Activated CD4-positive, alpha-beta T cell treated with anti-CD3 and anti-CD28 coated beads for 24 hours (primary cell): ENCODE measurements around the gene CFAP46.
"Not testable (repeated sequence)": the region's sequence is repeated elsewhere in the genome, so short reads cannot be mapped to it uniquely, and the experiment has no call there.

Source experiments
- DNase-seq, 2 donors: peaks; one replicate each; pipeline ENCODE4 v3.0.0-alpha.2; 2020; ENCODE audit warnings: low read depth in 2 of 2

CFAP46 gene

DNA sequence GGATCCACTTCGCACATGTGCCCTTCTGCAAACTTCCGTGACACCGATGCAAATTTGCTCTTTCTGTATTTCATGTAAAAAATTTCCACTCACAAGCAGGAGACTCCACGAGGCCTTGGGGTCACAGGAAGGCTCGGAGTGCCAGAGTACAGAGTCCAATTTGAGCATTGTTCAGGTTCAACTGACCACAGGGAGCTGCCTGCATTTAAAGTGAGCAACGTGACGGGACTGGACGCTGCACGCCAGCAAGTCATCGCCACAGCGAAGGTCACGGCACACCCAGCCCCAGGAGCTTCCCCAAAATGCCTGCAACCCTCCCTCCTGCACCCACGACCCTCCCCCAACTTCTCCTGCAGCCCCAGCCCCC, 115.0 kb downstream of the CFAP46 start:
- no peak for DNase-seq

DNA sequence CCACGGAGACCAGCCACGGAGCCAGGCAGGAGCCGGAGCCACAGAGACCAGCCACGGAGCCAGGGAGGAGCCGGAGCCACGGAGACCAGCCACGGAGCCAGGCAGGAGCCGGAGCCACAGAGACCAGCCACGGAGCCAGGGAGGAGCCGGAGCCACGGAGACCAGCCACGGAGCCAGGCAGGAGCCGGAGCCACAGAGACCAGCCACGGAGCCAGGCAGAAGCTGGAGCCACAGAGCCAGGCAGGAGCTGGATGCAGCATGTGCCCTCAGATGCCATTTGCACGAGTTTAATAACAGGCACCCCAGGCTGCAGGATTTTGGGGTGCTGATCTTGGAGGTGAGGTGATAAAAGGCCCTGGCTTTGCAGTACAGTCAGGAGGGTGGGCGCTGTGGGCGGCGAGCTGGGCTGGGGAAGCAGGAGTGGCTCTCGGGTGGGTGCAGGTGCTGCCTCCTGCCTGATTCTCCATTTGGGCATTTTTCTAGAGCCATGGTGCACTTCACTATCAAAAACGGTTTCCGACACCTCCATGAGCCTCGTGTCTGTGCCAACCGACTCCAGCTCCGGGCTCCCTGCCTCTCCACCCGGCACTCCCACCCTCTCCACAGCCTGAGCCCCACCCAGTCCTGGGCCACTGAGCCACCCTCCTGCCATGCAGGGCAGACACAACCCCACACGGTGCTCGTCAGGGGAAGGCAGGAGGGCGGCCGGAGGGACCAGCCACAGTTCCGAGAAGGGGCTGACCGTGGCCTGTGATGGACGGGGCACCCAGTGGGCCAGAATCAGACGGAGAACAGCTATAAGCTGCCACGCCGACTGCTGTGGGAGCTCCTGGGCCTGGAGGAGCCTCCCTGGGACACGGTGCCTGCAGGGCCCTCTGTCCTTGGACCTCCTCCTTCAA, 115.6 kb downstream of the CFAP46 start:
- no peak for DNase-seq

DNA sequence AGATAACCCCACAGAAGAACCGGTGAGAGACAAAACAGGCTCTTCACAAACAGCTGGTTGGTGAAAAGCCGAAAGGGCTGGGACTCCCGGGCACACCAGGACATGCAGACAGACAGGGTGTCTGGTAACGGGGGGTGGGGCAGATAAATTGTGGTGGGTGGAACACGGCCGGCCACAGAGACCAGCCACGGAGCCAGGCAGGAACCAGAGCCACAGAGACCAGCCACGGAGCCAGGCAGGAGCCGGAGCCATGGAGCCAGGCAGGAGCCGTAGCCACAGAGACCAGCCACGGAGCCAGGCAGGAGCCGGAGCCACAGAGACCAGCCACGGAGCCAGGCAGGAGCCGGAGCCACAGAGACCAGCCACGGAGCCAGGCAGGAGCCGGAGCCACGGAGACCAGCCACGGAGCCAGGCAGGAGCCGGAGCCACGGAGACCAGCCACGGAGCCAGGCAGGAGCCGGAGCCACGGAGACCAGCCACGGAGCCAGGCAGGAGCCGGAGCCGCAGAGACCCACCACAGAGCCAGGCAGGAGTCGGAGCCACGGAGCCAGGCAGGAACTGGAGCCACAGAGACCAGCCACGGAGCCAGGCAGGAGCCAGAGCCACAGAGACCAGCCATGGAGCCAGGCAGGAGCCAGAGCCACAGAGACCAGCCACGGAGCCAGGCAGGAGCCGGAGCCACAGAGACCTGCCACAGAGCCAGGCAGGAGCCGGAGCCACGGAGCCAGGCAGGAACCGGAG, 116.4 kb downstream of the CFAP46 start:
- not testable (repeated sequence) for DNase-seq

DNA sequence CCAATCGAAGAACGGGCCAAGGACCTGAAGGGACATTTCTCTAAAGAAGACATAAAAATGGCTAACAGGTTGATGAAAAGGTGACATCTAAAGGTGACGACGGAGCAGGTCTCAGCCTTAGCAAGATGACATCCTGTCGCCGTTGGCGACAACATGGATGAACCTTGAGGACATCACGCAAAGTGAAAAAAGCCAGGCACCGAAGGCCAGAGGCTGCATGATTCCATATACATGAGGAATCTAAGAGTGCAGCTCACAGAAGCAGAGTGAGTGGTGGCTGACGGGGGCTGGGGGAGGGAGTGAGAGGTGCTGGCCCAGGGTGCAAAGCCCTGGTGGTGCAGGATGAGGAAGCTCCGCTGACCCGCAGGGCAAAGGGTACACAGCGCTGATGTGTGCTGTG, 122.3 kb downstream of the CFAP46 start:
- no peak for DNase-seq

DNA sequence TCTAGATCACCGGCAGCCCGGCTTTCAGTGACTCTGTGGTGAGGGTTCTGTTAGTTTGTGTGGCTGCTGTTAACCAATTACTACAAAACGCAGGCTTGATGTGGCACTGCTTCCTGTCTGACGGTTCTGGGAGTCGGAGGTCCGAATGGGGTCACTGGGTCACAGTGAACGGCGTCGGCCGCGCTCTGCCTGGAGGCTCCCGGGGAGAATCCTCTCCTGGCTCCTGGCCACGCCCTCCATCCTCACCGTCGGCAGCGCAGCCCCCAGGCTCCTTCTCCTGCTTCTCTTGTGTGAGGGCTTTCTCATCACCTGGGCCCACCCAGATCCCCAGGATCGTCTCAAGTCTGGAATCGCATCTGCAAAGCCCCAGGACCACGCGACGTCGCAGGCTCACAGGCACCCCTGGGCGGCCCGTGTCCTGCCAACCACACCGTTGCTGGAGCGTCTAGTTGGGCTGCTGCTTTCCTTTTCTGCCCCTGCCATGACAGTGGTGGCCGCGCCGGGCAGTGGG, 124.6 kb downstream of the CFAP46 start:
- DNase-seq, result no peak

DNA sequence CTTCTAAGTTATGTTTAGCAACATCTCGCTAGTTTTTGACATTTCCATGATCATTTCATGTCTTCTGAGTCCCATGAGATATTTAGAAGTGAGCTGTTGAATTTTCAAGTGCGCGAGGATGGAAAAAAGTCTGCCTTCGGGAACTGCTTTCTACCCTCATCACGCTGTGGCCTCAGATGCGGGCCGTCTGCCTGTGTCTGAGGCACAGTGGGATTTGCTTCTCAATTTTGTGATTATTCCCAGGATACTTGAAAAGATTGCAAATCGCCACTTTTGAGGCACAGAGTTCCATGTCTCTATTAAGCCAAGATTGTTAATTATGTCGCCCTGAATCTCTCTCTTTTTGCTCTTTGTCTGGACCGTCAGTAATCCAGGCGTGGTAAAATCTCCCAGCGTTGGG, 125.7 kb downstream of the CFAP46 start:
- no peak for DNase-seq

DNA sequence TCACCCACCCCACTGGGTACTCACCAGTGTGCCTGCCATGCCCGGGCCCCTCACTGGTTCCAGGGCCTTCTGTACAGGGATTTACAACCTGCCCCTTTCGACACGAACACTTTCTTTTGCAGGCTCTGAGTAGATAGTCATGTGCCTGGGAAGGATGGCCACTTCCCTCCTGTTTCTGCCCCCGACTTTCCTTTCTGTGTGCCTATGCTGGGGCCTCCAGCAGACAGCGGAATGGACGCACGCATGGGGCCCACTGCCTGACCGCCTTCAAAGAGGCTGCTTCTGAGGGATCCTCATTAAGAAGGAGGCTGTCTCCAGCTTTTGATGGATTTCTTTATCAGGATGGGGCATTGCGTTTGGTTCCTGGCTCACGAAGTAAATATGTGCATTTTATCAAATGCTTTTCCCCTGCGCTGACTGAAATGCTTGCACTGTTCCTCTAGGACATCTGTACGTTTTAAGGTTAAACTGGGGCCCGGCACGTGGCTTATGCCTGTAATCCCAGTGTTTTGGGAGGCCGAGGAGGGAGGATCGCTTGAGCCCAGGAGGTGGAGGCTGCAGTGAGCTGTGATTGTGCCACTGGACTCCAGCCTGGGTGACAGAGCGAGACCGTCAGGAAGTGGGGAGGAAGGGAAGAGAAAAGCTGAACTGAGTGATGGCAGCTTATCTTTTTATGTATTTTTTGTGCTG, 127.1 kb downstream of the CFAP46 start:
- no peak for DNase-seq

DNA sequence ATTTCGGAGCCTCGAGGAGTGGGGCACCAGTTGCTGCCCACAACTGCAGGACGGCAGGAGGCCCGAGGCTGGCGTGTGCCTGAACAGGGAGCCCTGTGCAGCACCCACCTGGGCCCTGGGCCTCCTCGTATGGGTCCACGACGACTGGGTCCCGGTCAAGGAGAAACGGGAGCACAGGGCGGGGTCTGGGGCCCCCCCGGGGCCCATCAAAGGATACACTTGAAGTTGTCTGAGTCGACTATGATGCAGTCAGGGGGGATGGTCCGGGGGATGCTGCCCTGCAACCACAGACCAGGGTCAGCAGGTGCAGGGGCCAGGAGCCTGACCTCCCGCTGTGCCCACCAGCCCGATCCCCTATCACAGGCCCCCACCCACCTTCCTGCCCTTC, 127.9 kb downstream of the CFAP46 start:
- DNase-seq, result no peak

DNA sequence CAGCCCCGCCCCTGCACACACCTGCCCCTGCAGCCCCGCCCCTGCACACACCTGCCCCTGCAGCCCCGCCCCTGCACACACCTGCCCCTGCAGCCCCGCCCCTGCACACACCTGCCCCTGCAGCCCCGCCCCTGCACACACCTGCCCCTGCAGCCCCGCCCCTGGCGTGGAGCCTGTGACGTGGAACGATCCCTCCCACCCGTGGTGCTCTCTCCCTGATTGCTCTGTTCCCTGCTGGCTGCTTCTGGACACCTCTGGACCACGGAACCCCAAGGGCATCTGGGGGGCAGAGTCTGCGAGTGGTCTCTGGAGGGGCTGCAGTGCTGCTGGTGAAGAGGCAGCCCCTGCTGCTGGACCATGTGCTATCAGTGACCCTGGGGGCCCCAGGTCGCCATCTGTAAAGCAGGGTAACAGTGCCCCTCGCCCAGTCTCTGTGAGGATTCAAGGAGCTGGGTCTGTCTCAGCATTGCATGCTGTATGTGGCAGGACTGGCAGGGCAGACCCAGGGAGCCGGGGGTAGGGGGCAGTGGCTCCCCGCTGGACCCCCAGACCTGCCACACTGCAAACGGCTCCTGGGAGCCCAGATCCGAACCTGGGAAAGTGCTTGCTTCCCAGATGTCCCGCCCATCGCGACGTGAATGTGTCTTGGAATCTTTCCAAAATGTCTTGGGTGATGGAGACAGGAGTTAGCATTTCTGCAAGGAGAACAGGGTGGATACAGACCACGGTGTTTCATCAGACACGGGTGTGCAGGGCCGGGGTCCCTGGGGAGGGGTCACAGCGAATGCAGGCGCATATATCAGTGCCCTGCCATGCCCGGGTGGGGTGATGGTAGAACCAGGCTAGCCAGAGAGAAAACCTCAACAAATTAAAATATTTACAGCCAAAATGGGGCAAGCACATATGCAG, 128.6 kb downstream of the CFAP46 start:
- no peak for DNase-seq

DNA sequence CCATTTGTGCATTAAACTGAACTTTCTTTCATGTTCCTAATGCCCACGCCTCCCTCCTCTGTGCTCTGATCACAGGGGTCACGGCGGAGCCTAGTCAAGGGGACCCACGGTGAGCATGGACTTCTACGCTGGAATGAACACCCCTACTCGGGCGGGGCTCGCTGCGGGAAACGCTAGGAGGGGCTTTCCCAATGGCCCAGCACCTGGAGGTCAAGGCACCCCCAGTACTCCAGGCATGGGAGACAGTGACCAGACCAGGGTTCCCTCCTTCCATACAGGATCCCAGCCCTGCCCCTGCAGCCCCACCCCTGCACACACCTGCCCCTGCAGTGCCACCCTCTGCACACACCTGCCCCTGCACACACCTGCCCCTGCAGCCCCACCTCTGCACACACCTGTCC, 129.4 kb downstream of the CFAP46 start:
- no peak for DNase-seq

DNA sequence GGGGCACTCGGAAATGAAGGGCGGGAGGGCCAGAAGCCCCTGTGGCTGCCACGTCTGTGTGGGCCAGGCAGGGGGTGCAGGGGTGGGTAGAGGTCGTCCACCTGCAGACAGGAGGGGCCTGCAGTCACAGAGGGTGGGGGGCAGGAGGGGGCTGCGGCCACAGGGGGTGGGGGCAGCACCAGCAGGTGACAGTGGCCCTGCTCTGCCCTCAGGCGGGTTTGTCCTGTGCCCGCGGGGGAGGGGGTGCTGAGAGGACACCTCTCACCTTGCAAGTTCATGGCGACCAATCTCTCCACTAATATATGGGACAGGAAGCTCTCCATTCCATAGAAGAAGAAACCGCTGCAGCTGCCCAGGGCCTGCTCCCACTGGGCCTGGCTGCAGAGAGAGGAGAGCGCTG, 129.8 kb downstream of the CFAP46 start:
- DNase-seq, result no peak

DNA sequence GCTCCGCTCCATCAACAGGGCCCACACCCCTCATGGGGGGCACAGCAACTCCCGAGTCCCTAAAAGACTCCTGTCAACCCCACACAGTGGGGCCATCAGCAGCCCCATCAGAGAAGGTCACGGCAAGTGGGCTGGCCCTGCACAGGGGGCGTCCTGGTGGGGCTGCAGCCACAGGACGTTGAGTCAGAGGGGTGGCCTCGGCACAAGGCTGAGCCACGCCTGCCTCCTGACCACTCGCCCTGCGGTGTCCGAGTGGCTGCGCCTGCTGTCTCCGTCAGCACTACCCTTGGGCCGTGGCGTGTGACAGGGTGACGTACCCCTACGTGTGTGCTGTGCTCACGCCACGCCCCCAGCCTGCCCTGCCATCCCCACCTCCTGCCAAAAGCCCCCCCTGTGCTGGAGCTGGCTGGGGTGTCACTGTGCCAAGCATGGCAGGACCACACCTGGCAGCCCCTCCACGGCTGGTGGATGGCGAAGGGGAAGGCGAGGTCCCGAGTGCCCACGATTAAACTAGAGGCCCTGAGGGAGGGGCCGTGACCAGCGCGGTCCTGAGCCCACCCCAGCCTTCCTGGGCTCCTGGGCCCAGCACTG, 130.4 kb downstream of the CFAP46 start:
- DNase-seq, result no peak

DNA sequence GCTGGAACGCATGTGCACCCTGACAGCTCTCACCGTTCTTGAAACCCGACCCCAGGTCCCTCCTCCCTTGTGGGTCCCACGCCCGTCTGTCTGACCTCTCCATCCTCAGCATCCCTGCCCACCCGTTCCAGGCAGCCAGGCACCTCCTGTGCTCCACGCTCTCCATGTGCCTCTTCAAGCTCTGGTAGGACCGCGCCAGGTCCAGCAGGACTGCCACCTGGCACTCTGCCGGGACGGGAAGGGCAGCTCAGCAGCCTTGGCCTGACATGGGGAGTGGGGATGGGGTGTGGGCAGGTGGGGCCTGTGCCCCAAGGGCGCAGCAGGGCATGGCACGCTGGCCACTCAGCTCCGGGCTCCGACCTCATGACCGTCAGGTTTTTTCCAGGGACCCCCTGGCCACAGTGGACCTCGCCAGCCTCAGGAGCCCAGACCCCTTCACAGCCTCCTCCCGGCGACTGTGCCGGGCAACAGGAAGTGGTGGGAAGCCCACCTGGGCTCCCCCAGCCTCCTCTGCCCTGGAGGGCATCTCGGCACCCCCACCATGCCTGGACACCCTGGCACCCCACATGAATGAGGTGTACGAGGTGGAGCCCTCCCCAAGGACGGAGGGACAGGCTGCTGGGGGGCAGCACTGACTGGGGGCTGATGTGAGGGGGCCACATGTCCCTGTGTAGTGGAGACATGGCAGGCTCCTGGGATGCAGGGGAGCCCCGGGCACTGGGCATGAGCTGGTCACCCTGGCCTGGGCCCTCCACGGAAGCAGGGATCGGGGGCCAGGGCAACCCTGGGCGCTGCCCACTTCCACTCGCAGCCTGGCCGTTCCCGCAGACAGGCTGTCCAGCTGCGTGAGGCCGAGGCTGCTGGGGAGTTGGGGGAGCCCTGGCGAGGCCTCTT, 131.3 kb downstream of the CFAP46 start:
- DNase-seq, result no peak

DNA sequence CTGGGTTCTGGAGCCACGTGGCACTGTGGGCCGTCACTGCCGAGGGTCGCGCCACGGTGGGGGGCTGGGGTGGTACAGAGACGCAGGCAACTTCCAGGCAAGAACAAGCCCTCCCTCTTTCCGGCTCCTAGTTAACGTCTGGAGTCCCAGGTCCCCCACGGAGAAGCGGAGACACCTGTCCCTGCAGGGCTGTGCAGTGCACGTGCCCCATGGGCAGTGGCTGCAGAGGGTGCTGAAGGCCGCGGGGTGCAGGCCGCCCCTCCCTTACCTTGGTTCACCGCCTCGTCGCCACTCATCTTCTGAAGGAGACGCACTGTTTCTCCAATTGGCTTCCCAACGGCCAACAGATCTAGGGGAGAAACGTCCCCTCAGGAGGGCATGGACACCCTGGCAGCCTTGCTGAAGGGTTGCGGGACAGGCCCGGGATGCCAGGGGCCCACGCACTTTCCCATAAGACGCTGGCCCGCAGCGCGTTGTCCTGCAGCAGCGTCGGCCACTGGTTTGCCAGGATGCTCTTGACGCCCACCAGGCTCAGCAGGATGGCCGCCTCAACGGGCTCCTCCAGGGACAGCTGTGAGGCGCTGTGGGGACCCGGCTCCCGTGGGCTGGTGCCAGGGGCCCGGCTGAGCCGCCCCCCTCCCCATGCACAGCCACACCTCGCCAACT, 132.1 kb downstream of the CFAP46 start:
- DNase-seq, result no peak

DNA sequence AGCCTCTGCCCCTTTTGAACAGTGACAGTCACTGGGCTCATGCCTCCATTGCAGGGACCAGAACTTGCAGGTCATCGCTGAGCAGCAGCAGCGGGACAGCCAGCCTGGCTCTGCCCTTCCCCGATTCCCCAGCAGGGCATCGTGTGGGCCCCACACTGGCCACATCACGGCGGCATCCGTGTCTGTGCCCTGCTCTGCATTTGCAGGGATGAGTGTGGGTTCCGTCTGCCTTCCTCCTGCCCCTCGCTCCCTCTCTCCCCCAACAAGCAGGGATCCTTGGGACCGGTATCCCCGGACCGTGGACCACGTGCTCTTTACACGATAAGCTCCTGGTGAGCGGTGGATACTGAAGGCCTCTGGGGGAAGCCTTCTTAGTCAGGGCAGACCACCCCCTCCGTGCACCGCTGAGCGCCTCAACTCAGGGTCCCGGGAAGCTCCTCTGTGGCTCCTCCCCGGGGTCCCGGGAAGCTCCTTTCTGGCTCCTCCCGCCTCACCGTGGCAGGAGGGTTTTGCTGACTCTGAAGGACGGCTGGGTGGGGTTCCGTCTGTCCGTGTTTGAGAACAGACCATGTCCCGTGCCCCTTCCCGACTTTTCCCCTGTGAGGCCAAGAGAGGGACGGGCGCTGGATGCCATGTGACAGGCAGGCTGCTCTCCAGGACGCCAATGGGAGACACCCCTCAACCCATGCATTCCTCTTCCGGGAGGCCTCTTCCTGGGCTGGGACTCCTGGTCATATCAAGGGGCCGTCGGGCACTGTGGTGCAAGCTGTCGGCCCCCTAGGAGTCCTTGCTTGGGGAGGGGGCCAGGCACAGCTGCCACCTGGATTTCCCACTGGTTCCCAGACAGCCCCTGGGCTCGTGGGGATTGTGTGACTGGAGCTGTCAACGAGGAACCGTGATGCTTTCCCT, 132.9 kb downstream of the CFAP46 start:
- DNase-seq, result no peak

DNA sequence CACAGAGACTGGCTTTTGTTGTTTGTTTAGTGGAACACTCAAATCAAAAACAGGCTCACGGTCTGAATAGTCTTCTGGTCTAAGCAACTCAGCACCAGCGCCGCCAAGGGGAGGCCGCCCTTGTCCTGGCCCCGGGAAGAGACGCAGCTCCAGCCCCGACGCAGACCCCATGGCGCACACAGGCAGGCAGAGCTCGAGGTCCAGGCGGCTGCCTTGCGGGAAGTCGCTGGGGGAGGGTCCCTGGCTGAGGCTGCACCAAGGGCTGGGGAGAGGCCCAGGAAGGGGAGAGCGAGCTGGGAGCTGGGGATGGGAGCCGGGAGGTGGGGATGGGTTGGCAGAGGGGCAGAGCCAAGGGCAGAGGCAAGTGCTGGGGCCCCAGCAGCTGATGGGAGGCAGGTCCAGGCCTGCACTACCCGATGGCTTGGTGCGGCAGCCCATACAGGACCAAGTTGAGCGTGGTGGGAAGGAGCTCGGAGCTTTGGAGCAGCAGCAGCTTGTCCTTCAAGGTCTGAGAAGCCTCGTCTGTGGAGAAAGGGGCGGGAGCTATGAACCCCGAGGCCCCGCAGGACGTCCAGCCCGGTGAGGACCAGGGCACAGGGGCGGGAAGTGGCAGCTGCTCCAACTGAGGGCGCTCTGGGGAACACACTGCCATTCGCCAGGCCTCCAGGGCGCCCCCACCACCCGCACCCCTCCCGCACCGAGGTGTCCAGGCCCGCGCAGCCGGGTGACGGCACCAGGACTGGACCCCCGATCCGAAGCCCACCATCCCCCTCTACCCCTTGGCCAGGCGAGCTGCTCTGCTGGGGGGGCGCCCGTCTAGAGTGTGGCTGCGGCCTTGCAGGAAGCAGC, 133.8 kb downstream of the CFAP46 start:
- DNase-seq, result no peak

DNA sequence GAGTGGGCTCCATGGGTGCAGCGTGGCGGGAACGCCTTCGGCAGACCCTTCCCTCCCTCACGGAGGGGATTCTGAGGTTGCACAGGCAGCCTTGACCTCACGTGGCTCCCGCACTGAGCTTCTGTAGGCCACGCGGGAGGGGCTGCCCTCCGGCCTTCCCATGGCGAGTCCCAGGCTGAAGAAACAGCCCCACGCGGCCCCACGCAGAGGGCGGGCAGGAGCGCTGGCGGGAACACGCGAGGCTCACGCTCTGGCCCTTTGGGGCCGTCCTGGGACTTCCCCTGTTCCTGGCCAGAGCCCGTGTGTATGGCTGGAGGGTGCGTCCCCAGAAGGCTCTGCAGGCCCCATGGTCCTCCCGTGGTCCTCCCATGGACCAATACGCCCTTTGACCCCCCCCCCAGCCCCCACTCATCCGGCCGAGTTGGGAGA, 134.7 kb downstream of the CFAP46 start:
- no peak for DNase-seq
